Thymus (tissue), 11 donors: ENCODE data around the gene OPRL1. TPM values are rescaled to one million over a fixed set of nuclear protein-coding genes. Genes with fewer than 3 reads are reported as not detected.

Source experiments
- DNase-seq, 9 donors: peaks; one replicate each; pipeline ENCODE4 v3.0.0-alpha.2; 2013; ENCODE audit warnings: low spot score in 9 of 9, low read depth in 6 of 9, missing footprints in 1 of 9
- H3K27ac ChIP-seq, 2 donors: one replicate each; pipeline ENCODE4 v1.5.1; 2013; ENCODE audit warnings: control low read depth in 1 of 2, low read depth in 1 of 2, low read length in 1 of 2, mild to moderate bottlenecking in 1 of 2, moderate library complexity in 1 of 2
- H3K27me3 ChIP-seq, 2 donors: one replicate each; pipeline ENCODE4 v1.5.1; 2013; ENCODE audit warnings: low read length in 1 of 2; ENCODE audit not compliant: control insufficient read depth in 2 of 2, insufficient read depth in 1 of 2
- H3K36me3 ChIP-seq, 2 donors: one replicate each; pipeline ENCODE4 v1.5.1; 2013; ENCODE audit warnings: low read length in 1 of 2, mild to moderate bottlenecking in 1 of 2, moderate library complexity in 1 of 2; ENCODE audit not compliant: control insufficient read depth in 2 of 2, insufficient read depth in 2 of 2
- H3K4me1 ChIP-seq, 2 donors: one replicate each; pipeline ENCODE4 v1.5.1; 2013; ENCODE audit warnings: low read length in 2 of 2; ENCODE audit not compliant: control insufficient read depth in 2 of 2, insufficient read depth in 2 of 2
- H3K4me3 ChIP-seq, 2 donors: one replicate each; pipeline ENCODE4 v1.5.1; 2013; ENCODE audit warnings: low read length in 2 of 2, control low read depth in 1 of 2, mild to moderate bottlenecking in 1 of 2
- H3K9me3 ChIP-seq, 2 donors: one replicate each; pipeline ENCODE4 v1.5.1; 2013; ENCODE audit warnings: low read length in 1 of 2, mild to moderate bottlenecking in 1 of 2; ENCODE audit not compliant: control insufficient read depth in 2 of 2, insufficient read depth in 1 of 2
- WGBS: extraction: QIAGEN DNeasy Blood & Tissue Kit; methylation state at CpG from one replicate; pipeline ENCODE4 v1.1.7; 2013; 5-methylcytosine and 5-hydroxymethylcytosine counted together
- polyA plus RNA-seq: library from polyadenylated mRNA; stranded (reverse); fragments of 200-250 nt; gene quantifications from one replicate; pipeline ENCODE4 v1.2.3, GENCODE V29; 2013
- total RNA-seq: library from RNA; stranded (reverse); fragments of 120-200 nt; gene quantifications from one replicate; pipeline ENCODE4 v1.2.4, GENCODE V29; 2013
- donor health status: healthy.

OPRL1 gene
- total and polyA plus RNA-seq, 2 donors: 1.1 to 1.4 TPM

- no peak for DNase-seq
- no peaks in the 10 kb centered on the region for H3K36me3 ChIP-seq
- peaks cover 0 to 5% of the 10 kb centered on the region in 2 donors for H3K9me3 ChIP-seq
- H3K27me3 ChIP-seq: peaks cover 34 to 80% of the 10 kb centered on the region in 2 donors
- H3K4me1 ChIP-seq: peaks cover 3 to 53% of the 10 kb centered on the region in 2 donors
- no peak overlapping the region for H3K4me3 ChIP-seq
- WGBS: 92% methylated on average over 33 of the region's 33 CpGs
- H3K27ac ChIP-seq: peak overlapping the region in 1 of 2 donors; percentile 48
Observed at GRCh38 chr20:64052987-64053840, 26.7 kb upstream of the OPRL1 start.

- Histone ChIP-seq H3K4me3 (no peak overlapping the region), H3K27ac (peak overlapping the region; percentile 22 to 36), H3K4me1 (peaks cover 3 to 53% of the 10 kb centered on the region in 2 donors), H3K9me3 (peaks cover 0 to 5% of the 10 kb centered on the region in 2 donors), H3K36me3 (no peaks in the 10 kb centered on the region), H3K27me3 (peaks cover 25 to 74% of the 10 kb centered on the region in 2 donors)
- no peak for DNase-seq
- WGBS: 40% methylated on average over 17 of the region's 17 CpGs
Observed at GRCh38 chr20:64053841-64054661, 25.8 kb upstream of the OPRL1 start.

GRCh38 chr20:64055396-64055892, 24.4 kb upstream of the OPRL1 start:
- Histone ChIP-seq H3K36me3 (no peaks in the 10 kb centered on the region), H3K27me3 (peaks cover 13 to 64% of the 10 kb centered on the region in 2 donors), H3K9me3 (no peaks in the 10 kb centered on the region), H3K27ac (peak overlapping the region in 1 of 2 donors; percentile 80), H3K4me1 (peaks cover 3 to 45% of the 10 kb centered on the region in 2 donors), H3K4me3 (no peak overlapping the region)
- no peak for DNase-seq
- 92% methylated on average over 9 of the region's 9 CpGs for WGBS

GRCh38 chr20:64055893-64056638, 23.8 kb upstream of the OPRL1 start:
- Histone ChIP-seq H3K4me1 (peaks cover 3 to 43% of the 10 kb centered on the region in 2 donors), H3K27me3 (peaks cover 7 to 57% of the 10 kb centered on the region in 2 donors), H3K4me3 (no peak overlapping the region), H3K9me3 (no peaks in the 10 kb centered on the region), H3K36me3 (no peaks in the 10 kb centered on the region), H3K27ac (peak overlapping the region; percentile 46 to 84)
- DNase-seq: no peak
- WGBS: 75% methylated on average over 22 of the region's 22 CpGs

- peak overlapping the region; percentile 46 to 84 for H3K27ac ChIP-seq
Observed at GRCh38 chr20:64056639-64056888, 23.3 kb upstream of the OPRL1 start.

GRCh38 chr20:64056889-64057627, 22.8 kb upstream of the OPRL1 start:
- no peaks in the 10 kb centered on the region for H3K36me3 ChIP-seq
- 65% methylated on average over 39 of the region's 39 CpGs for WGBS
- H3K4me3 ChIP-seq: peak overlapping the region in 1 of 2 donors; percentile 14
- peak in 1 of 9 donors; percentile 64 for DNase-seq
- peaks cover 3 to 42% of the 10 kb centered on the region in 2 donors for H3K4me1 ChIP-seq
- peak overlapping the region; percentile 62 to 84 for H3K27ac ChIP-seq
- H3K27me3 ChIP-seq: peaks cover 0 to 47% of the 10 kb centered on the region in 2 donors
- no peaks in the 10 kb centered on the region for H3K9me3 ChIP-seq

More at GRCh38 chr20:64056639-64056888, 23.3 kb upstream of the OPRL1 start:
- H3K4me1 ChIP-seq: peaks cover 3 to 43% of the 10 kb centered on the region in 2 donors
- peaks cover 2 to 52% of the 10 kb centered on the region in 2 donors for H3K27me3 ChIP-seq
- no peak overlapping the region for H3K4me3 ChIP-seq
- DNase-seq: no peak
- H3K9me3 ChIP-seq: no peaks in the 10 kb centered on the region
- no peaks in the 10 kb centered on the region for H3K36me3 ChIP-seq
- WGBS: 63% methylated on average over 7 of the region's 7 CpGs

GRCh38 chr20:64057628-64058498, 22.0 kb upstream of the OPRL1 start:
- WGBS: 47% methylated on average over 33 of the region's 33 CpGs
- Histone ChIP-seq H3K27ac (peak overlapping the region; percentile 62 to 84), H3K36me3 (no peaks in the 10 kb centered on the region), H3K4me3 (peak overlapping the region in 1 of 2 donors; percentile 14), H3K9me3 (no peaks in the 10 kb centered on the region), H3K4me1 (peaks cover 3 to 48% of the 10 kb centered on the region in 2 donors), H3K27me3 (peaks cover 0 to 39% of the 10 kb centered on the region in 2 donors)
- DNase-seq: peak in 4 of 9 donors; percentile 77 to 87 (median 83)
